KMS-11 (cell line): ENCODE results near the gene TMEM255A.

ENCODE experiments used
- H2AFZ ChIP-seq: fragments of 200-600 bp; sonication (generic); 2 replicates; pipeline ENCODE4 v1.6.1; 2016; ENCODE audit warnings: antibody characterized with exemption, mixed run types, low read depth
- H3K27ac ChIP-seq: fragments of 200-600 bp; sonication (generic); 2 replicates; pipeline ENCODE4 v1.6.1; 2016; ENCODE audit warnings: mild to moderate bottlenecking, mixed run types
- H3K27me3 ChIP-seq: fragments of 200-600 bp; sonication (generic); 2 replicates; pipeline ENCODE4 v1.6.1; 2017; ENCODE audit warnings: mild to moderate bottlenecking, low read depth, mixed run types, moderate library complexity; ENCODE audit not compliant: insufficient read depth
- H3K36me3 ChIP-seq: fragments of 200-600 bp; sonication (generic); 2 replicates; pipeline ENCODE4 v1.6.1; 2017; ENCODE audit warnings: mild to moderate bottlenecking, mixed run types; ENCODE audit not compliant: insufficient read depth
- H3K4me1 ChIP-seq: fragments of 200-600 bp; sonication (generic); 2 replicates; pipeline ENCODE4 v1.6.1; 2016; ENCODE audit warnings: mild to moderate bottlenecking, low read depth, mixed run types; ENCODE audit not compliant: poor library complexity, severe bottlenecking
- H3K4me2 ChIP-seq: fragments of 200-600 bp; sonication (generic); 2 replicates; pipeline ENCODE4 v1.7.0; 2016; ENCODE audit warnings: mild to moderate bottlenecking, mixed run types
- H3K4me3 ChIP-seq: fragments of 200-600 bp; sonication (generic); IDR thresholded peaks from 2 replicates; pipeline ENCODE4 v1.6.1; 2017; ENCODE audit warnings: low read depth, low read length, mixed read lengths; ENCODE audit not compliant: insufficient read depth
- H3K79me2 ChIP-seq: fragments of 200-600 bp; sonication (generic); 2 replicates; pipeline ENCODE4 v1.6.1; 2016; ENCODE audit warnings: low read depth, mixed run types; ENCODE audit not compliant: insufficient read depth
- H3K9ac ChIP-seq: fragments of 200-600 bp; sonication (generic); 2 replicates; pipeline ENCODE4 v1.6.1; 2016; ENCODE audit warnings: mild to moderate bottlenecking, mixed run types
- H4K20me1 ChIP-seq: fragments of 200-600 bp; sonication (generic); 2 replicates; pipeline ENCODE4 v1.6.1; 2016; ENCODE audit warnings: mild to moderate bottlenecking, mixed run types; ENCODE audit not compliant: insufficient read depth
- CTCF ChIP-seq: fragments of 200-600 bp; sonication (generic); conservative IDR thresholded peaks from 2 replicates; pipeline ENCODE4 v1.6.1; 2017; ENCODE audit warnings: low read depth, mild to moderate bottlenecking, antibody characterized with exemption, low read length, moderate library complexity, mixed read lengths

The TMEM255A gene

GRCh38 chrX:120242813-120243212, 68.4 kb downstream of the TMEM255A start:
- H3K27me3 ChIP-seq: no peaks in the 10 kb centered on the region
- H3K4me2 ChIP-seq: no peak overlapping the region
- peaks cover 11% of the 10 kb centered on the region for H3K4me1 ChIP-seq
- no peak overlapping the region for H3K27ac ChIP-seq
- no peaks in the 10 kb centered on the region for H3K36me3 ChIP-seq
- no peak overlapping the region for H3K9ac ChIP-seq
- TF ChIP-seq CTCF: no peak
- no peaks in the 10 kb centered on the region; the same call in 1 of the 2 replicates for H3K79me2 ChIP-seq
- no peaks in the 10 kb centered on the region for H4K20me1 ChIP-seq
- H3K4me3 ChIP-seq: no peak overlapping the region
- no peak overlapping the region for H2AFZ ChIP-seq

GRCh38 chrX:120238933-120239332, 72.3 kb downstream of the TMEM255A start:
- H2AFZ ChIP-seq: no peak overlapping the region

GRCh38 chrX:120236687-120237479, 74.4 kb downstream of the TMEM255A start:
- Histone ChIP-seq H3K36me3 (no peaks in the 10 kb centered on the region), H3K4me3 (no peak overlapping the region), H2AFZ (no peak overlapping the region), H4K20me1 (no peaks in the 10 kb centered on the region), H3K4me2 (no peak overlapping the region), H3K79me2 (no peaks in the 10 kb centered on the region), H3K27me3 (no peaks in the 10 kb centered on the region), H3K27ac (no peak overlapping the region), H3K4me1 (no peaks in the 10 kb centered on the region), H3K9ac (no peak overlapping the region)
- no peak for TF ChIP-seq CTCF

More at GRCh38 chrX:120238933-120239332, 72.3 kb downstream of the TMEM255A start:
- no peaks in the 10 kb centered on the region; the same call in 1 of the 2 replicates for H3K79me2 ChIP-seq
- peaks cover 11% of the 10 kb centered on the region for H3K4me1 ChIP-seq
- no peak for TF ChIP-seq CTCF
- no peak overlapping the region for H3K27ac ChIP-seq
- no peaks in the 10 kb centered on the region for H3K36me3 ChIP-seq
- H3K9ac ChIP-seq: no peak overlapping the region
- H4K20me1 ChIP-seq: no peaks in the 10 kb centered on the region
- H3K4me3 ChIP-seq: no peak overlapping the region
- no peak overlapping the region for H3K4me2 ChIP-seq
- H3K27me3 ChIP-seq: no peaks in the 10 kb centered on the region

- Histone ChIP-seq H4K20me1 (no peaks in the 10 kb centered on the region), H3K4me2 (no peak overlapping the region), H3K79me2 (no peaks in the 10 kb centered on the region), H3K27me3 (no peaks in the 10 kb centered on the region), H2AFZ (no peak overlapping the region), H3K4me1 (no peaks in the 10 kb centered on the region), H3K27ac (no peak overlapping the region), H3K9ac (no peak overlapping the region), H3K4me3 (no peak overlapping the region), H3K36me3 (no peaks in the 10 kb centered on the region)
- no peak for TF ChIP-seq CTCF
Observed at GRCh38 chrX:120235284-120235683, 76.0 kb downstream of the TMEM255A start.
